HEK293 (cell line): ENCODE data around the gene ZNF786.
"Not testable (repeated sequence)": the region's sequence is repeated elsewhere in the genome, so short reads cannot be mapped to it uniquely, and the experiment has no call there.

ENCODE experiments used
- CTCF ChIA-PET: fragments of 350-600 bp; formaldehyde crosslinking; extraction: SDS; loops from one replicate; lab custom pipeline; 2021; ENCODE audit warnings: antibody characterized with exemption; lab: Yijun Ruan, JAX
- POLR2A ChIA-PET: fragments of 300-600 bp; formaldehyde crosslinking; extraction: SDS; loops from one replicate; lab custom pipeline; 2020; ENCODE audit warnings: antibody characterized with exemption, inconsistent platforms; lab: Yijun Ruan, JAX
- H3K27ac ChIP-seq: fragments of 200-500 bp; sonication (Bioruptor generic); 2 replicates; pipeline ENCODE4 v1.5.1; 2014; ENCODE audit warnings: low read depth, low read length, control low read depth, inconsistent platforms; ENCODE audit errors: extremely low read depth
- H3K36me3 ChIP-seq, 2 experiments: fragments of 200-500 bp in 1 of 2; sonication (Bioruptor generic) in 1 of 2; 1 replicate in 1 of 2; 2 replicates in 1 of 2; pipeline ENCODE4 v1.5.1; 2014 to 2017; ENCODE audit warnings: inconsistent platforms in 2 of 2, low read length in 2 of 2; ENCODE audit not compliant: control insufficient read depth in 2 of 2, insufficient read depth in 1 of 2
- H3K4me1 ChIP-seq: fragments of 200-500 bp; sonication (Bioruptor generic); 2 replicates; pipeline ENCODE4 v1.5.1; 2014; ENCODE audit warnings: mild to moderate bottlenecking, low read length, inconsistent platforms; ENCODE audit not compliant: control insufficient read depth, insufficient read depth
- H3K4me3 ChIP-seq: 2 replicates; pipeline ENCODE4 v1.5.1; 2011; ENCODE audit warnings: low read depth, mild to moderate bottlenecking, control low read depth, low read length, moderate library complexity
- H3K9me3 ChIP-seq: fragments of 200-500 bp; sonication (Bioruptor generic); 2 replicates; pipeline ENCODE4 v1.5.1; 2014; ENCODE audit warnings: low read depth, low read length, inconsistent platforms; ENCODE audit not compliant: control insufficient read depth, insufficient read depth
- FEZF1 ChIP-seq: fragments of 450-650 bp; formaldehyde crosslinking; IDR thresholded peaks from 2 replicates; pipeline ENCODE4 v1.5.1; 2016; ENCODE audit warnings: missing biosample characterization, missing genetic modification characterization
- KLF1 ChIP-seq: fragments of 450-650 bp; formaldehyde crosslinking; IDR thresholded peaks from 2 replicates; pipeline ENCODE4 v1.5.1; 2016; ENCODE audit warnings: missing biosample characterization, missing genetic modification characterization
- SCRT1 ChIP-seq: fragments of 450-650 bp; formaldehyde crosslinking; IDR thresholded peaks from 2 replicates; pipeline ENCODE4 v1.5.1; 2016; ENCODE audit warnings: missing biosample characterization, missing genetic modification characterization, borderline replicate concordance
- ZNF138 ChIP-seq: fragments of 450-650 bp; formaldehyde crosslinking; IDR thresholded peaks from 2 replicates; pipeline ENCODE4 v1.5.1; 2016; ENCODE audit warnings: missing biosample characterization, missing genetic modification characterization, borderline replicate concordance
- ZNF266 ChIP-seq: fragments of 450-650 bp; formaldehyde crosslinking; IDR thresholded peaks from 2 replicates; pipeline ENCODE4 v1.5.1; 2016; ENCODE audit warnings: missing biosample characterization, missing genetic modification characterization, low read depth
- ZNF416 ChIP-seq: fragments of 450-650 bp; formaldehyde crosslinking; IDR thresholded peaks from 2 replicates; pipeline ENCODE4 v1.5.1; 2016; ENCODE audit warnings: missing biosample characterization, missing genetic modification characterization
- ZNF510 ChIP-seq: fragments of 450-650 bp; formaldehyde crosslinking; IDR thresholded peaks from 2 replicates; pipeline ENCODE4 v1.5.1; 2018; ENCODE audit warnings: mild to moderate bottlenecking, missing genetic modification characterization, missing biosample characterization; ENCODE audit not compliant: insufficient replicate concordance
- ZNF660 ChIP-seq: fragments of 450-650 bp; IDR thresholded peaks from 2 replicates; pipeline ENCODE4 v1.5.1; 2018; ENCODE audit warnings: missing biosample characterization, mild to moderate bottlenecking, missing genetic modification characterization
- ZNF76 ChIP-seq: fragments of 450-650 bp; formaldehyde crosslinking; IDR thresholded peaks from 2 replicates; pipeline ENCODE4; 2016; ENCODE audit warnings: low read depth, missing biosample characterization, missing genetic modification characterization, borderline replicate concordance
- TF ChIP-seq, protein P1 (sequence below): fragments of 450-650 bp; formaldehyde crosslinking; IDR thresholded peaks from 2 replicates; pipeline ENCODE4 v1.5.1; 2016; ENCODE audit warnings: missing biosample characterization, missing genetic modification characterization
- TF ChIP-seq, protein P2 (sequence below): fragments of 450-650 bp; formaldehyde crosslinking; IDR thresholded peaks from 2 replicates; pipeline ENCODE4 v1.5.1; 2016; ENCODE audit warnings: missing biosample characterization, missing genetic modification characterization
- TF ChIP-seq, protein P3 (sequence below): fragments of 450-650 bp; formaldehyde crosslinking; IDR thresholded peaks from 2 replicates; pipeline ENCODE4 v1.5.1; 2016; ENCODE audit warnings: missing biosample characterization, missing genetic modification characterization
- TF ChIP-seq, protein P4 (sequence below): fragments of 450-650 bp; formaldehyde crosslinking; IDR thresholded peaks from 2 replicates; pipeline ENCODE4 v1.5.1; 2016; ENCODE audit warnings: missing biosample characterization, missing genetic modification characterization

Gene ZNF786

DNA sequence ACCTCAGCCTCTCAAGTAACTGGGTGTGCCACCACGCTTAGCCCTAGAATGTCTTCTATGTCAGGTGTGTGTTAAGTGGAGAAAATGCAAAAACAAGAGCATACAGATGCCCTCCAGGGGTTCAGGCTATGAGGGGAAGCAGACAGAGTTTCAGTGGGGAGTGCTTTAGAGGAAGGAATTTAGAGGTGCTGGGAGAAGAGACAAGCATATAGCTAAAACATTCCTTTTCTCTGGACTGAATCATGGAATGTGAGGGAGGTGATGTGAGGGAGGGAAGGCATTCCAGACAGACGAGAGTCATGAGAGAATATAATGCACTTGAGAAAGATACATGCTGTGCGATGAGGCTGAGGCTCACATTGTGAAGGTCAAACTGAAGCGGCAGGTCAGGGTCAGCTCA lies 6.6 kb upstream of the ZNF786 start:
- no peaks in the 10 kb centered on the region for H3K36me3 ChIP-seq
- H3K4me3 ChIP-seq: no peak overlapping the region
- H3K9me3 ChIP-seq: no peaks in the 10 kb centered on the region
- no peaks in the 10 kb centered on the region for H3K4me1 ChIP-seq
- CTCF ChIA-PET: interaction anchor here (0.6 to 2.1 kb wide), 4 partner anchors 32 to 155 kb away, joined by 3 to 6 read pairs (median 4); no protein-coding TSS in a partner anchor
- no peak overlapping the region for H3K27ac ChIP-seq
- POLR2A ChIA-PET: no interaction called here
- TF ChIP-seq, protein P1, sequence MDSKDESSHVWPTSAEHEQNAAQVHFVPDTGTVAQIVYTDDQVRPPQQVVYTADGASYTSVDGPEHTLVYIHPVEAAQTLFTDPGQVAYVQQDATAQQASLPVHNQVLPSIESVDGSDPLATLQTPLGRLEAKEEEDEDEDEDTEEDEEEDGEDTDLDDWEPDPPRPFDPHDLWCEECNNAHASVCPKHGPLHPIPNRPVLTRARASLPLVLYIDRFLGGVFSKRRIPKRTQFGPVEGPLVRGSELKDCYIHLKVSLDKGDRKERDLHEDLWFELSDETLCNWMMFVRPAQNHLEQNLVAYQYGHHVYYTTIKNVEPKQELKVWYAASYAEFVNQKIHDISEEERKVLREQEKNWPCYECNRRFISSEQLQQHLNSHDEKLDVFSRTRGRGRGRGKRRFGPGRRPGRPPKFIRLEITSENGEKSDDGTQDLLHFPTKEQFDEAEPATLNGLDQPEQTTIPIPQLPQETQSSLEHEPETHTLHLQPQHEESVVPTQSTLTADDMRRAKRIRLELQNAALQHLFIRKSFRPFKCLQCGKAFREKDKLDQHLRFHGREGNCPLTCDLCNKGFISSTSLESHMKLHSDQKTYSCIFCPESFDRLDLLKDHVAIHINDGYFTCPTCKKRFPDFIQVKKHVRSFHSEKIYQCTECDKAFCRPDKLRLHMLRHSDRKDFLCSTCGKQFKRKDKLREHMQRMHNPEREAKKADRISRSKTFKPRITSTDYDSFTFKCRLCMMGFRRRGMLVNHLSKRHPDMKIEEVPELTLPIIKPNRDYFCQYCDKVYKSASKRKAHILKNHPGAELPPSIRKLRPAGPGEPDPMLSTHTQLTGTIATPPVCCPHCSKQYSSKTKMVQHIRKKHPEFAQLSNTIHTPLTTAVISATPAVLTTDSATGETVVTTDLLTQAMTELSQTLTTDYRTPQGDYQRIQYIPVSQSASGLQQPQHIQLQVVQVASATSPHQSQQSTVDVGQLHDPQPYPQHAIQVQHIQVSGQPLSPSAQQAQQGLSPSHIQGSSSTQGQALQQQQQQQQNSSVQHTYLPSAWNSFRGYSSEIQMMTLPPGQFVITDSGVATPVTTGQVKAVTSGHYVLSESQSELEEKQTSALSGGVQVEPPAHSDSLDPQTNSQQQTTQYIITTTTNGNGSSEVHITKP (tag by site-specific recombination): no peak
- TF ChIP-seq, protein P2, sequence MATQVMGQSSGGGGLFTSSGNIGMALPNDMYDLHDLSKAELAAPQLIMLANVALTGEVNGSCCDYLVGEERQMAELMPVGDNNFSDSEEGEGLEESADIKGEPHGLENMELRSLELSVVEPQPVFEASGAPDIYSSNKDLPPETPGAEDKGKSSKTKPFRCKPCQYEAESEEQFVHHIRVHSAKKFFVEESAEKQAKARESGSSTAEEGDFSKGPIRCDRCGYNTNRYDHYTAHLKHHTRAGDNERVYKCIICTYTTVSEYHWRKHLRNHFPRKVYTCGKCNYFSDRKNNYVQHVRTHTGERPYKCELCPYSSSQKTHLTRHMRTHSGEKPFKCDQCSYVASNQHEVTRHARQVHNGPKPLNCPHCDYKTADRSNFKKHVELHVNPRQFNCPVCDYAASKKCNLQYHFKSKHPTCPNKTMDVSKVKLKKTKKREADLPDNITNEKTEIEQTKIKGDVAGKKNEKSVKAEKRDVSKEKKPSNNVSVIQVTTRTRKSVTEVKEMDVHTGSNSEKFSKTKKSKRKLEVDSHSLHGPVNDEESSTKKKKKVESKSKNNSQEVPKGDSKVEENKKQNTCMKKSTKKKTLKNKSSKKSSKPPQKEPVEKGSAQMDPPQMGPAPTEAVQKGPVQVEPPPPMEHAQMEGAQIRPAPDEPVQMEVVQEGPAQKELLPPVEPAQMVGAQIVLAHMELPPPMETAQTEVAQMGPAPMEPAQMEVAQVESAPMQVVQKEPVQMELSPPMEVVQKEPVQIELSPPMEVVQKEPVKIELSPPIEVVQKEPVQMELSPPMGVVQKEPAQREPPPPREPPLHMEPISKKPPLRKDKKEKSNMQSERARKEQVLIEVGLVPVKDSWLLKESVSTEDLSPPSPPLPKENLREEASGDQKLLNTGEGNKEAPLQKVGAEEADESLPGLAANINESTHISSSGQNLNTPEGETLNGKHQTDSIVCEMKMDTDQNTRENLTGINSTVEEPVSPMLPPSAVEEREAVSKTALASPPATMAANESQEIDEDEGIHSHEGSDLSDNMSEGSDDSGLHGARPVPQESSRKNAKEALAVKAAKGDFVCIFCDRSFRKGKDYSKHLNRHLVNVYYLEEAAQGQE (tag by site-specific recombination): no peak
- TF ChIP-seq SCRT1 (tag by site-specific recombination) (no peak), ZNF266 (tag by site-specific recombination) (no peak), ZNF660 (tag by site-specific recombination) (no peak), ZNF416 (tag by site-specific recombination) (no peak), FEZF1 (tag by site-specific recombination) (no peak), ZNF138 (no peak), ZNF76 (tag by site-specific recombination) (no peak)

DNA sequence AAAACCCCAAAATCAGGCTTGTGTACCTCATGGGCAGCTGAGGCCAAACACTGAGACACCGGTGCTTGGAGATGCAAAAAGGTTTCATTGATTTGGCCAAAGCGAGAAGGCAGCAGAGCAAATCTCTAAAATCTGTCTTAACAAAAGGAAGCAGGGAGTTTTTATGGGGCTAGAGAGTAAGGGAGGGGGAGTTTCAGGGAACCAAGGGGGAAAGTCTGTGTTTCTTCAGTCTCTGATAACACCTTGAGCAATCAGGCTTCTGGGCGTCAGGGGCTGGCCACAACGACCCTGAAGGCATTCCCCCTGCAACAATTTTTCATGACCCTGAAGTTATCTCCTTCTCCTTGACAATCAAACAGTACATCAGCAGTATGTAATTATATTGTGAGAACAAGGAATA lies 2.7 kb upstream of the ZNF786 start:
- H3K4me1 ChIP-seq: no peaks in the 10 kb centered on the region
- H3K27ac ChIP-seq: no peak overlapping the region
- no peak overlapping the region for H3K4me3 ChIP-seq

DNA sequence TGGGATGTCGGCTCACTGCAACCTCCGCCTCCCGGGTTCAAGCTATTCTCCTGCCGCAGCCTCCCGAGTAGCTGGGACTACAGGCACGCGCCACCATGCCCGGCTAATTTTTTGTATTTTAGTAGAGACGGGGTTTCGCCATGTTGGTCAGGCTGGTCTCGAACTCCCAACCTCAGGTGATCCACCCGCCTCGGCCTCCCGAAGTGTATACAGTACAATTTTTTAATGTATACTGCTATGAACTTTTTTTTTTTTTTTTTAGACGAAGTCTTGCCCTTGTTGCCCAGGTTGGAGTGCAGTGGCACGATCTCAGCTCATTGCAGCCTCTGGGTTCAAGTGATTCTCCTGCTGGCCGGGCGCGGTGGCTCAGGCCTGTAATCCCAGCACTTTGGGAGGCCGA lies 1.7 kb upstream of the ZNF786 start:
- H3K4me1 ChIP-seq, H3K4me3 ChIP-seq, H3K9me3 ChIP-seq, POLR2A ChIA-PET, H3K36me3 ChIP-seq, H3K27ac ChIP-seq: not testable (repeated sequence)
- CTCF ChIA-PET: interaction anchor here (0.6 to 0.7 kb wide), 2 partner anchors 23 to 645 kb away, joined by 3 read pairs; no protein-coding TSS in a partner anchor

More for the DNA sequence above, 2.7 kb upstream of the ZNF786 start:
- ChIA-PET CTCF (interaction anchor here (0.6 to 1.3 kb wide), 2 partner anchors 28 to 101 kb away, joined by 4 to 6 read pairs; no protein-coding TSS in a partner anchor), POLR2A (interaction anchor here (0.6 to 0.8 kb wide), 2 partner anchors 32 to 583 kb away, joined by 3 to 4 read pairs; no protein-coding TSS in a partner anchor)
- Histone ChIP-seq H3K9me3 (no peaks in the 10 kb centered on the region), H3K36me3 (no peaks in the 10 kb centered on the region; a peak in 1 of 3 replicates)
- TF ChIP-seq KLF1 (tag by site-specific recombination) (no peak), ZNF510 (tag by site-specific recombination) (no peak)
- TF ChIP-seq, protein P3, sequence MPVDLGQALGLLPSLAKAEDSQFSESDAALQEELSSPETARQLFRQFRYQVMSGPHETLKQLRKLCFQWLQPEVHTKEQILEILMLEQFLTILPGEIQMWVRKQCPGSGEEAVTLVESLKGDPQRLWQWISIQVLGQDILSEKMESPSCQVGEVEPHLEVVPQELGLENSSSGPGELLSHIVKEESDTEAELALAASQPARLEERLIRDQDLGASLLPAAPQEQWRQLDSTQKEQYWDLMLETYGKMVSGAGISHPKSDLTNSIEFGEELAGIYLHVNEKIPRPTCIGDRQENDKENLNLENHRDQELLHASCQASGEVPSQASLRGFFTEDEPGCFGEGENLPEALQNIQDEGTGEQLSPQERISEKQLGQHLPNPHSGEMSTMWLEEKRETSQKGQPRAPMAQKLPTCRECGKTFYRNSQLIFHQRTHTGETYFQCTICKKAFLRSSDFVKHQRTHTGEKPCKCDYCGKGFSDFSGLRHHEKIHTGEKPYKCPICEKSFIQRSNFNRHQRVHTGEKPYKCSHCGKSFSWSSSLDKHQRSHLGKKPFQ: no peak
- TF ChIP-seq, protein P4, sequence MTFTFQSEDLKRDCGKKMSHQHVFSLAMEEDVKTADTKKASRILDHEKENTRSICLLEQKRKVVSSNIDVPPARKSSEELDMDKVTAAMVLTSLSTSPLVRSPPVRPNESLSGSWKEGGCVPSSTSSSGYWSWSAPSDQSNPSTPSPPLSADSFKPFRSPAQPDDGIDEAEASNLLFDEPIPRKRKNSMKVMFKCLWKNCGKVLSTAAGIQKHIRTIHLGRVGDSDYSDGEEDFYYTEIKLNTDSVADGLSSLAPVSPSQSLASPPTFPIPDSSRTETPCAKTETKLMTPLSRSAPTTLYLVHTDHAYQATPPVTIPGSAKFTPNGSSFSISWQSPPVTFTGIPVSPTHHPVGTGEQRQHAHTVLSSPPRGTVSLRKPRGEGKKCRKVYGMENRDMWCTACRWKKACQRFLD: no peak
